NCI-H187 treated with DMSO at 0.1 percent for 48 hours (cell line): ENCODE results near the gene CFAP97D2.

Source experiments
- DNase-seq: peaks from one replicate; lab custom pipeline; 2025; lab: John Stamatoyannopoulos, UW

The CFAP97D2 gene

DNA sequence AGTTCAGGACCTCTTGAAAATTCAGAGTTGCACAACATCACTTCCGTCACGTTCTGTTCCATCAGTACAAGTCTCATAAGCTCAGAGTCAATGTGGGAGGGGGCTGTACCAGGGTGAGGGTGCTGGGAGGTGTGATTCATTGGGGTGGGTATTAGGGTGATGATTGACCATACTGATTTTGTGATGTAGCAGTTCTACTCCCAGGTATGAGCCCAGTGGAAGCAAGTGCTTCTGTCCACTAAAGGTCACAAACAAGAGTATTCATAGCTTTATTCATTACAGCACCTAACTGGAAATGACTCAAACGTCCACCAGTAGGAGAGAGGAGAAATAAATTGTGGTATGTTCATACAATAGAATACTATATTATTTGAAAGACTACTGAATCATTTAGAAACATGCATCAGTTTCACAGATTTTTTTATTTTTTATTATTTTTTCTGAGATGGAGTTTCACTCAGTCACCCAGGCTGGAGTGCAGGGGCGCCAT is 90.3 kb downstream of the CFAP97D2 start:
- no peak for DNase-seq
